ENCODE data around the gene NR6A1.

NR6A1 gene

GRCh38 chr9:124631326-124631725 lies 139.8 kb downstream of the NR6A1 start:
- Histone ChIP-seq H2AFZ (ENCODE audit: low read depth) (no peak overlapping the region), H3K4me3 (IDR thresholded peaks at IDR 0.05; ENCODE audit: insufficient read depth, low read depth, low read length) (no peak overlapping the region), H3K27me3 (ENCODE audit: insufficient read depth, low read depth) (no peaks in the 10 kb centered on the region), H3K4me1 (ENCODE audit: low read depth, poor library complexity, severe bottlenecking) (peaks cover 11% of the 10 kb centered on the region), H4K20me1 (ENCODE audit: insufficient read depth) (no peaks in the 10 kb centered on the region), H3K4me2 (0 out of 2 replicates have a peak overlapping the region, but pooled peaks have one; percentile 13), H3K36me3 (ENCODE audit: insufficient read depth) (no peaks in the 10 kb centered on the region), H3K79me2 (ENCODE audit: insufficient read depth, low read depth) (no peaks in the 10 kb centered on the region), H3K27ac (no peak overlapping the region), H3K9ac (no peak overlapping the region)
- TF ChIP-seq, protein P1, sequence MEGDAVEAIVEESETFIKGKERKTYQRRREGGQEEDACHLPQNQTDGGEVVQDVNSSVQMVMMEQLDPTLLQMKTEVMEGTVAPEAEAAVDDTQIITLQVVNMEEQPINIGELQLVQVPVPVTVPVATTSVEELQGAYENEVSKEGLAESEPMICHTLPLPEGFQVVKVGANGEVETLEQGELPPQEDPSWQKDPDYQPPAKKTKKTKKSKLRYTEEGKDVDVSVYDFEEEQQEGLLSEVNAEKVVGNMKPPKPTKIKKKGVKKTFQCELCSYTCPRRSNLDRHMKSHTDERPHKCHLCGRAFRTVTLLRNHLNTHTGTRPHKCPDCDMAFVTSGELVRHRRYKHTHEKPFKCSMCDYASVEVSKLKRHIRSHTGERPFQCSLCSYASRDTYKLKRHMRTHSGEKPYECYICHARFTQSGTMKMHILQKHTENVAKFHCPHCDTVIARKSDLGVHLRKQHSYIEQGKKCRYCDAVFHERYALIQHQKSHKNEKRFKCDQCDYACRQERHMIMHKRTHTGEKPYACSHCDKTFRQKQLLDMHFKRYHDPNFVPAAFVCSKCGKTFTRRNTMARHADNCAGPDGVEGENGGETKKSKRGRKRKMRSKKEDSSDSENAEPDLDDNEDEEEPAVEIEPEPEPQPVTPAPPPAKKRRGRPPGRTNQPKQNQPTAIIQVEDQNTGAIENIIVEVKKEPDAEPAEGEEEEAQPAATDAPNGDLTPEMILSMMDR (conservative IDR thresholded peaks at IDR 0.05; ENCODE audit: low read depth, low read length): no peak

GRCh38 chr9:124629600-124629999 lies 141.5 kb downstream of the NR6A1 start:
- TF ChIP-seq, protein P1 (conservative IDR thresholded peaks at IDR 0.05; ENCODE audit: low read depth, low read length): no peak
- no peaks in the 10 kb centered on the region for H3K36me3 ChIP-seq (ENCODE audit: insufficient read depth)
- H3K27ac ChIP-seq: no peak overlapping the region
- H3K79me2 ChIP-seq (ENCODE audit: insufficient read depth, low read depth): no peaks in the 10 kb centered on the region
- no peak overlapping the region for H3K4me2 ChIP-seq
- H3K9ac ChIP-seq: no peak overlapping the region
- no peaks in the 10 kb centered on the region for H4K20me1 ChIP-seq (ENCODE audit: insufficient read depth)
- H3K4me1 ChIP-seq (ENCODE audit: low read depth, poor library complexity, severe bottlenecking): peaks cover 11% of the 10 kb centered on the region
- H3K4me3 ChIP-seq (IDR thresholded peaks at IDR 0.05; ENCODE audit: insufficient read depth, low read depth, low read length): no peak overlapping the region
- H2AFZ ChIP-seq (ENCODE audit: low read depth): no peak overlapping the region
- H3K27me3 ChIP-seq (ENCODE audit: insufficient read depth, low read depth): no peaks in the 10 kb centered on the region

GRCh38 chr9:124628741-124629140 lies 142.4 kb downstream of the NR6A1 start:
- Histone ChIP-seq H3K36me3 (ENCODE audit: insufficient read depth) (no peaks in the 10 kb centered on the region), H3K4me1 (ENCODE audit: low read depth, poor library complexity, severe bottlenecking) (peaks cover 11% of the 10 kb centered on the region), H3K9ac (no peak overlapping the region), H3K79me2 (ENCODE audit: insufficient read depth, low read depth) (no peaks in the 10 kb centered on the region), H4K20me1 (ENCODE audit: insufficient read depth) (no peaks in the 10 kb centered on the region), H2AFZ (ENCODE audit: low read depth) (no peak overlapping the region), H3K27ac (no peak overlapping the region), H3K4me2 (no peak overlapping the region), H3K4me3 (IDR thresholded peaks at IDR 0.05; ENCODE audit: insufficient read depth, low read depth, low read length) (no peak overlapping the region), H3K27me3 (ENCODE audit: insufficient read depth, low read depth) (no peaks in the 10 kb centered on the region)
- TF ChIP-seq, protein P1 (conservative IDR thresholded peaks at IDR 0.05; ENCODE audit: low read depth, low read length): no peak

GRCh38 chr9:124626276-124626675 lies 144.8 kb downstream of the NR6A1 start:
- H3K4me3 ChIP-seq (IDR thresholded peaks at IDR 0.05; ENCODE audit: insufficient read depth, low read depth, low read length): no peak overlapping the region
- no peaks in the 10 kb centered on the region for H3K36me3 ChIP-seq (ENCODE audit: insufficient read depth)
- no peaks in the 10 kb centered on the region for H3K27me3 ChIP-seq (ENCODE audit: insufficient read depth, low read depth)
- H2AFZ ChIP-seq (ENCODE audit: low read depth): no peak overlapping the region
- no peaks in the 10 kb centered on the region for H4K20me1 ChIP-seq (ENCODE audit: insufficient read depth)
- H3K27ac ChIP-seq: no peak overlapping the region
- H3K79me2 ChIP-seq (ENCODE audit: insufficient read depth, low read depth): no peaks in the 10 kb centered on the region
- no peak overlapping the region for H3K4me2 ChIP-seq
- TF ChIP-seq, protein P1 (conservative IDR thresholded peaks at IDR 0.05; ENCODE audit: low read depth, low read length): no peak
- H3K9ac ChIP-seq: no peak overlapping the region
- H3K4me1 ChIP-seq (ENCODE audit: low read depth, poor library complexity, severe bottlenecking): peaks cover 25% of the 10 kb centered on the region

Measured in KMS-11 (cell line).